UCSD-AML1 (cell line): ENCODE data around the gene PLET1.

Experiments
- DNase-seq: peaks from one replicate; lab custom pipeline; 2025; ENCODE audit not compliant: unreplicated experiment; lab: John Stamatoyannopoulos, UW

PLET1 gene

DNA sequence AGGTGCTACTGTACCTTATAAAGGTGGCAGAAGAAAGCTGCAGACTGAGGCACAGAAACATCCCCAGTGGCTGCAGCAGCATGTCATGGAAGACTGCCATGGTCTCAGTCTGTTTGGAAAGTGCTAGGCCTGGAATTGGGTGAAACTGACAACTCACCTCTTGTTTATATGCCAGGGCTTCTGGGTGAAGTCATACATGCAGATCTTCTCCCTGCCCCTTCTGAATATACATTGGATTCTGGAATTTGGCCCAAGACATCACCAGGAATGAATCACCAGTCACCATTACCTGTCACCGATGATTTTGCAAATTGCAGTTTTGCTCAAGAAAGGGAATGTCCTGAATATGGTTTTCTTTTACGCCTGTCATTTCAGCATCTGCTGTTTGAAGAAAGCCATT, at the start of gene PLET1:
PLET1 (minus strand) TSS at position 371 of the 400 bp plus-strand sequence; CDS start at position 100, 271 bp downstream.
- DNase-seq = no peak

- DNase-seq = no peak
These were observed 49.8 kb upstream of the PLET1 start for GRCh38 chr11:112310419-112310818.

DNA sequence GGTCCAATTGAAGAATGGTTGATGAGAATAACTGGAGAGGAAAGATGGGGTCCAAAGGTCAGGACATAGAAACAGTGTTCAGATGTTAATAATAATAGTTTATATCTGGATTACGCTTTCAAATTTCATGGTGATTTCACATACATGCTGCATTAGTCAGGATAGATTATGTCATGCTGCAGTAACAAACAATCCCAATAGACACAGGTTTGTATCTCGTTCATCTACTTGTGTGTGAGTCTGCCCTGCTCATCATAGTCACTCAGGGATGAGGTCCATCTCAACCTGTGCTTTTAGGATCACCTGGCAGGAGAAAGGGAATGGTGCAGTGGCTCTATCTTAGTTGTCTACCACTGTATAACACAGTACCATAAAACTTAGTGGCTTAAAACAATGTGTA, 48.0 kb upstream of the PLET1 start:
- no peak for DNase-seq

DNA sequence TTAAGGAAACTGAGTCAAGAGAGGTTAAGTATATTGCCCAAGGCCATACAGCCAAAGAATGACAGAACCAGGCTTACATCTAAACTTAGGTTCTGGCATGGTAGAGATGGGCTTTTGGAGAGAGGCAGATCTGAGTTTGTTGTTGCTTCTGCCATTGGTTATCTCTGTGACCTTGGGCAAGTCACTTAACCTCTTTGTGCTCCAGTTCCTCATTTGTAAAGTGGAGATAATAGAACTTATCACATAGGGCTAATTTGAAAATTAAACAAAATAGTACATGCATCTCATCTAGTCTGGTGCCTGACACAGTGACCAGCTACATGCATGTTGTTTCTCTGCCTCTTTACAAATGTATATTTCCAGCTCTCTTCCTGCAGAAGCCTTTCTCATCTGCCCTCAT, 47.0 kb upstream of the PLET1 start:
- no peak for DNase-seq

- DNase-seq = no peak
These were observed 45.6 kb upstream of the PLET1 start for GRCh38 chr11:112306230-112306629.

DNA sequence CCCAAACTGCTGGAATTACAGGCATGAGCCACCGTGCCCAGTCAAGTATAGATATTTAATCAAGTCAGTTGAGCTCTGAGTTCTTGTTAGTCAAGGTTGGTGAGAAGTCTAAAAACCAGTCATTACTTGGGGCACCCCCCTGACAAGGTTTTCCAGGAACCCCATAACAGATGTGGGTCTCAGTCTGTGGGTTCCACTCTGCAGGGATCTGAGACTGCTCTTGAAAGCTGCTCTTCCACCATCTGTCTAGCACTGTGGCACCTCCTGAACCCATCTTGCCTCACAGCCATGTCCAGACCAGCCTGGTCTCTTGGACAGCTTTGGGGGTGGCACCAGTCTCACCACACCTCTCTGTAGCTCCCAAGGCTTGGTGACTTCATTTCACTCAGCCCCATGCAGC, 44.3 kb upstream of the PLET1 start:
- no peak for DNase-seq

- no peak for DNase-seq
These were observed 43.0 kb upstream of the PLET1 start for GRCh38 chr11:112303616-112304015.

- DNase-seq = no peak
These were observed 41.7 kb upstream of the PLET1 start for GRCh38 chr11:112302226-112302868.

DNA sequence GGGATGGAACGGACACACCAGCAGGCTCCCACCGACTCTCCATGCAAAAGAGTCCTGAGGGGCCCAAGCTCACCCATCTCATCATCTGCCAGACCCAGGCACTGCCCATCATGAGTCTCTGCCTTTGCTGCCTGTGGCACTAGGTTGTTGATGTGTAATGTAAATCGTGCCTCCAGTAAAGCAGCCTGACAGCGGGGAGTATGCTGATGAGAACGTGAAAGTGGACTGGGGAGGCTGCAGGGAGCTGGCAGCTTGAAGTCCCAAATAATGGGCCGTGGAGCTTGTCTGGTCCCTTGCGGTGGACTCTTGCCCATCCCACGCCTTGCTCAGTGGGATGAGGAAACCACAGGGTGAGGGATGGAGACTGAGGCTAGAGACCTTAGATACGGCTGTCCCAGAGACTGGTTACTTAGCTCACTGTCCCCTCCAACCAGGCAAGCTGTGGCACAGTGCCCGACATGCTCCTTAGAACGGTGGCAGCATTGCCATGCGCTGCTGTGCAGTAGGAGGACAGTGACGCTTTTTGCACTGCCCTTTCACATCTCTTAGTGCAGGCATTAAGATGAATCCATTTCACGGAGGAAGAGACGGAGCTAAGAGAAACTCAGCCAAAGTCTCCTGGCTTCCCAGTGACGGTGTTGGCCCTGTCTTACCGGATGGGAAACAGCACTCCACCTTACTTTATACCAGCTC, 39.6 kb upstream of the PLET1 start:
- no peak for DNase-seq

DNA sequence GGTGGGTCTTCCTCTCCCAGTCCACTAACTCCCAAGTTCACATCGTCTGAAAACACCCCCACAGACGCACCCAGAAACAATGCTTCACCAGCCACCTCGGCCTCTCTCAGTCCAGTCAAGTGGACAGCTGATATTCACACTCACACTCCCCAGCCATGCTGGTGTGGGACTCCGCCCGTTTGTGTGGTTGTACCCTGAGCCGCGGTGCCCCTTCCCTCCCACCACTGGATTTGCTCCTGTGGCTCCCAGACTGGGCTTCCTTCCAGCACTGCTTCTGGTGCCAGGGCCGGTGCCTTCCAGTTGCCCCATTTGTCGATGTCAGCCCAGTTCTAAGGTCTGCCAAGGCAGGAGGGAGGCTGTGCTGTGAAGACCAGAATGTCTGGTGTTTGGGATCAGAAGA, 37.9 kb upstream of the PLET1 start:
- DNase-seq = no peak

GRCh38 chr11:112297248-112297866, 36.7 kb upstream of the PLET1 start:
- DNase-seq = no peak

- no peak for DNase-seq
These were observed 35.4 kb upstream of the PLET1 start for GRCh38 chr11:112296044-112296443.

DNA sequence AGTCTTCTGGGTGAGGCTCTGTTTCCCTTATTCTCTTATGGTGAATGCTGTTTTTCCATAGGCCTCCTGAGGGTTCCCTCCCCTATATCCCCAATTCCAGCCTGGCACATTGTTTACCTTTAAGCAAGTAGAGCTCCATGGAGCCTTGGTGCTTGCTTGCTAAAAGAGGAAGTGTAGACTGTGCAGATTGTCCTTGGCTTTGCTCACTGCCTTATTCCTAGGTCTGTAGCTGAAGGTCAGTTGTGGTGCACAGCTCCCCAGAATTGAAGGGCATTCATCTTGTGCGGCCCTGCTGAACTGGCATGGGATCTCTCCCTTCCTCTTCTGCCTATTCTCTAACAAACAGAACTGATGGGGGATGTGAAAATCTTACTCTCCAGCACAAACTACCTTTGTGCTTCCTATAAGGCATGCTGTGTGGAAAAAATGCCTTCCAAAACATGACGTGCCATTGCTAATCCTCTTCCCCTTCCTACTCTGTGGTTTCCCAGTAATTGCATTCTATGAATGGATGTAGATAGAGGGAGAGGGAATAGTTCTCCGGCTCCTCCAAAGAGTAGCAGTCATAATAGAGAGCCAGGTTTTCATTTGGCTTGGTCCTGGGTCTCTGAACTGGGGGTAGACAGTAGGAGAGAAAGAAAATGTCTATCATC, 34.2 kb upstream of the PLET1 start:
- peak; percentile 38 for DNase-seq

GRCh38 chr11:112293614-112294013, 33.0 kb upstream of the PLET1 start:
- no peak for DNase-seq

DNA sequence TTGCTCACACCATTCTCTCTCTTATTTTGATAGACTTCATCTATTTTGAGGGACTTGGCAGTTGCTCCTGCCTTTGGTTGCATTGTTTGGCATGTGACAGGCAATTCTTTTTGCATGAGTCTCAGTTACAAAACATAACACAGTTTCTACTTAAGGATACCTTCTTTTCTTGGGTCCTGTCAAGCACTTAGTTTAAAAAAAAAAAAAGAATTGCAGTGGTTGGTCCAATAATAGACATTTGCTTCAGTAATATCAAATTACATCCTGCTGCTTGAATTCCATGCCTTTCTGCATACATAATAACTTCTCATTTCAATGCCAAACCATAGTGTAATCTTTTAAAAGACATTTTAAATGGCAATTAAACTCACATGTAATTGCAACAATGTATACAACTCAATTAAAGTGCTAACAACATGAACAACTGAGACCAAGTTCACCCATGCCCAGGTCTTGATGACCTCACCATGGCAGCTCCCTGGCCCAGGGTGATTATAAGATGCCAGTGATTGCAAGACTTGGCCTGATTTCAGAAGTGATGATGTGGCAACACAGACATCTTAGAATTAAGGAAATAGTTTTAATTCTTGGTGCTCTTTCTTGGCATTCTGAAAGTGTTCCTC, 32.2 kb upstream of the PLET1 start:
- no peak for DNase-seq

GRCh38 chr11:112292188-112292587, 31.5 kb upstream of the PLET1 start:
- DNase-seq = no peak

GRCh38 chr11:112291191-112291590, 30.5 kb upstream of the PLET1 start:
- no peak for DNase-seq

- no peak for DNase-seq
These were observed 29.8 kb upstream of the PLET1 start for GRCh38 chr11:112290493-112290850.

DNA sequence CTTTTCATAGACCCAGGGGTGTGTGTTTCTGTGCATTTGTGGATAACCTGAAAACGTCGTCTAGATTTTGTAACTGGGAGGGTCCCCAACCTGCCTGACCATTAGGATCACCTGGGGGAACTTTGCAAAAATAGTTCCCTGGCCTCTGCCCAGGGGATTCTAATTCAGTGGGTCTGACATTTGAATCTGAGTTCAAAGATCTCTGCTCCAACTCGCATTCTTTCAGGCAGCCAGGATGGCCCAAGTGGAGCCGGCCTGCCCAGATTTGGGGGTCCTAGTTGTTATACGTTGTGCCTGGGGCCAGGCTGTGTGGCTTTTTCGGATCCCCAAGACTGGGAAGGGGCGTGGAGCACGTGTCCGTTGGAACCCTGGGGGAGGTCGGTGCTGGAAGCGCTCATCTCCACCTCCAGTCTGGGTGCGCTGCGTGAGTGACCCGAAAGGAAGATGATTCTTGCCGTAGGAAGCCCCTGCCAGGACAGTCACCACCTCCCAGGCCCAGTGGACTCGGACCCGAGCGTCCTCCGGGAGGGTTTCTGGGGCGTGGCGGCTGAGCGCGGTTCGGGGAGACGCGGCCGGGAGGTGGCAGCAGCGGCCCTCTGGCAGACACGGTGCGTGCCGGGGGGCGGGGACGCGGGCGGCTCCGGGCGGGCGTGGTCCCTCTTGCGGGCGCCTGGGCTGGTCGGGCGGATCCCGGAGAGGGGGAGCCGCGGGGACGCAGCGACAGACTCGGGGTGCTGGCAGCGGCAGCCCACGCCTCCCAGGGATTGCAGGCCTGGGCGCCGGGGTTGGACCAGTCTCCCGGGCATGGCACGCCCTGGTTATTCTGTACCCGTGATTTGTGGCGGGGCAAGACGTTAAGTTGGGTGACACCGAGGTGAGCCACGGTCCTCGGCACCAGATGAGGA, 29.2 kb upstream of the PLET1 start:
- DNase-seq = peak; percentile 83

GRCh38 chr11:112288021-112288420, 27.4 kb upstream of the PLET1 start:
- no peak for DNase-seq
